A549 (cell line): ENCODE measurements around the gene MYO1B.

Experiments
- CEBPB ChIP-seq, 2 experiments: fragments of >200 bp in 1 of 2; sonication (Bioruptor Twin) in 1 of 2; formaldehyde crosslinking in 1 of 2; IDR thresholded peaks; 2 replicates each; pipeline ENCODE4 v1.6.1; 2012 to 2016
- EP300 ChIP-seq, 2 experiments: fragments of >200 bp; sonication (Bioruptor Twin); formaldehyde crosslinking; IDR thresholded peaks; 2 replicates in 1 of 2; 3 replicates in 1 of 2; pipeline ENCODE4 v1.6.1; 2016 to 2017
- HDAC2 ChIP-seq: fragments of 200-600 bp; sonication (generic); IDR thresholded peaks from 2 replicates; pipeline ENCODE4 v1.6.1; 2016
- MYC ChIP-seq: IDR thresholded peaks from 2 replicates; pipeline ENCODE4 v1.6.1; 2012; ENCODE audit warnings: mild to moderate bottlenecking, inconsistent platforms, low read length, improper control_type of control experiment, borderline replicate concordance
- POLR2A ChIP-seq: IDR thresholded peaks from 2 replicates; pipeline ENCODE4 v1.6.1; 2012; ENCODE audit warnings: mild to moderate bottlenecking, low read length
- ZSCAN20 ChIP-seq: fragments of 250-450 bp; sonication (Bioruptor Pico); IDR thresholded peaks from 2 replicates; pipeline ENCODE4 v1.8.0; 2022; ENCODE audit warnings: mild to moderate bottlenecking, moderate library complexity
- TF ChIP-seq, protein P1 (sequence below): fragments of >200 bp; sonication (Bioruptor Twin); formaldehyde crosslinking; IDR thresholded peaks from 3 replicates; pipeline ENCODE4 v1.5.1; 2016
- TF ChIP-seq, protein P2 (sequence below): fragments of 150-350 bp; IDR thresholded peaks from 2 replicates; pipeline ENCODE4 v1.6.1; 2014; ENCODE audit warnings: low read depth, mild to moderate bottlenecking, low read length

- no peak for TF ChIP-seq MYC
- TF ChIP-seq, protein P1, sequence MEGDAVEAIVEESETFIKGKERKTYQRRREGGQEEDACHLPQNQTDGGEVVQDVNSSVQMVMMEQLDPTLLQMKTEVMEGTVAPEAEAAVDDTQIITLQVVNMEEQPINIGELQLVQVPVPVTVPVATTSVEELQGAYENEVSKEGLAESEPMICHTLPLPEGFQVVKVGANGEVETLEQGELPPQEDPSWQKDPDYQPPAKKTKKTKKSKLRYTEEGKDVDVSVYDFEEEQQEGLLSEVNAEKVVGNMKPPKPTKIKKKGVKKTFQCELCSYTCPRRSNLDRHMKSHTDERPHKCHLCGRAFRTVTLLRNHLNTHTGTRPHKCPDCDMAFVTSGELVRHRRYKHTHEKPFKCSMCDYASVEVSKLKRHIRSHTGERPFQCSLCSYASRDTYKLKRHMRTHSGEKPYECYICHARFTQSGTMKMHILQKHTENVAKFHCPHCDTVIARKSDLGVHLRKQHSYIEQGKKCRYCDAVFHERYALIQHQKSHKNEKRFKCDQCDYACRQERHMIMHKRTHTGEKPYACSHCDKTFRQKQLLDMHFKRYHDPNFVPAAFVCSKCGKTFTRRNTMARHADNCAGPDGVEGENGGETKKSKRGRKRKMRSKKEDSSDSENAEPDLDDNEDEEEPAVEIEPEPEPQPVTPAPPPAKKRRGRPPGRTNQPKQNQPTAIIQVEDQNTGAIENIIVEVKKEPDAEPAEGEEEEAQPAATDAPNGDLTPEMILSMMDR = no peak
- no peak for TF ChIP-seq EP300 (IDR thresholded peaks at IDR 0.05)
- TF ChIP-seq POLR2A = no peak
- TF ChIP-seq CEBPB (IDR thresholded peaks at IDR 0.05) = no peak
- no peak for TF ChIP-seq ZSCAN20
- TF ChIP-seq, protein P2, sequence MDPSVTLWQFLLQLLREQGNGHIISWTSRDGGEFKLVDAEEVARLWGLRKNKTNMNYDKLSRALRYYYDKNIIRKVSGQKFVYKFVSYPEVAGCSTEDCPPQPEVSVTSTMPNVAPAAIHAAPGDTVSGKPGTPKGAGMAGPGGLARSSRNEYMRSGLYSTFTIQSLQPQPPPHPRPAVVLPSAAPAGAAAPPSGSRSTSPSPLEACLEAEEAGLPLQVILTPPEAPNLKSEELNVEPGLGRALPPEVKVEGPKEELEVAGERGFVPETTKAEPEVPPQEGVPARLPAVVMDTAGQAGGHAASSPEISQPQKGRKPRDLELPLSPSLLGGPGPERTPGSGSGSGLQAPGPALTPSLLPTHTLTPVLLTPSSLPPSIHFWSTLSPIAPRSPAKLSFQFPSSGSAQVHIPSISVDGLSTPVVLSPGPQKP = no peak
- no peak for TF ChIP-seq HDAC2
These were observed 48.1 kb upstream of the MYO1B start for GRCh38 chr2:191197096-191197495.
